Muscle layer of colon (tissue), 2 donors: ENCODE measurements around the gene NENF.

ENCODE experiments used
- H3K27ac ChIP-seq: one replicate; pipeline ENCODE4 v1.7.0; 2013; ENCODE audit warnings: low read depth, mild to moderate bottlenecking, low read length, moderate library complexity
- H3K27me3 ChIP-seq, 2 donors: one replicate each; pipeline ENCODE4 v1.7.0; 2013; ENCODE audit warnings: low read length in 2 of 2, mild to moderate bottlenecking in 2 of 2; ENCODE audit not compliant: insufficient read depth in 2 of 2, control insufficient read depth in 1 of 2
- H3K36me3 ChIP-seq: one replicate; pipeline ENCODE4 v1.7.0; 2013; ENCODE audit warnings: mild to moderate bottlenecking, low read length; ENCODE audit not compliant: insufficient read depth
- H3K4me1 ChIP-seq: one replicate; pipeline ENCODE4 v1.7.0; 2013; ENCODE audit warnings: mild to moderate bottlenecking, low read length; ENCODE audit not compliant: insufficient read depth
- H3K4me3 ChIP-seq, 2 donors: one replicate each; pipeline ENCODE4 v1.7.0; 2013; ENCODE audit warnings: low read length in 2 of 2, low read depth in 1 of 2, mild to moderate bottlenecking in 1 of 2, moderate library complexity in 1 of 2
- H3K9ac ChIP-seq: one replicate; pipeline ENCODE4 v1.7.0; 2013; ENCODE audit warnings: low read length
- H3K9me3 ChIP-seq: one replicate; pipeline ENCODE4 v1.7.0; 2013; ENCODE audit warnings: mild to moderate bottlenecking, low read length
- donor health status: abdominal sarcoma.
- donor health status: Adenocarcinoma of cecum.

Gene NENF

DNA sequence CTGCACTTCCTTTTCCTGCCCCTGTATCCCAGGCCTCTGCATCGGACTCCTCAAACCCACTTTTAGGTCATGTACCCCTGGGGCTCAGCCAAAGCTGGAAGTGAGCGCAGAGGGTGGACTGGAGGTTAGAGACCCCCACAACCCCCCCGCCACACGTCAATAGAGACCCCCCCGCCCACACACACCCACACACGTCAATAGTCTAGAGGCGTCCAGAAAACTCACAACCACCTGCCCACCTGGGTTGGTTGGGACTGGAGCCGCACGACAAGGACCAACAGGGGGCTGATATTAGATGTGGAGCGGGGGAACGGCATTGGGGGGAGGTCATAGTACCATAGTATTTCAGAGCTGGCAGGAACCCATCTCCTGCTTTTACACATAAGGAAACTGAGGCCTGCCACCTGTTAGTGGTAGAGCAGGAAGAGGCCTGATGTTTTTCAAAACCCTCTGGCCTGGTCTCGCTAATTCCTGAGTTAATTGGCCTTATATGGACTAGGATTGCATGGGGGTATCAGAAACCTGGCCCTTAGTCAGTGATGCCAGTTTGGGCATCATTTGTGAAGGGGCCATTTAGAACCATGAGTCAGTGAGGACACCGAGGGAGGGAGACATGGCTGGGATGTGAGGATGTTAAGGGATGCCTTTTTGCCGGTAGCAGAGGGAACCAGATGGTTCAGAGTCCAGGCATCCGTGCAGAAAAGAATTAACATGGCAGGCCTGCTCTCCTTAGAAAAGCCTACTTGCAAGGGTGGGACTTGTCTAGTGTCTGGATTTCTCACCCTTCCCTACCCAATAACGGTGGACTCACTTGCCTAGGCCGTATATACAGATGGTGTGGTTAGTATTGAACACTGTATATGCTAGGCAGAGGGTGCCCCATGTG is 1.1 kb downstream of the NENF start:
- Histone ChIP-seq H3K36me3 (no peaks in the 10 kb centered on the region), H3K4me3 (peak overlapping the region; percentile 71 to 78), H3K9me3 (no peaks in the 10 kb centered on the region), H3K27ac (peak overlapping the region; percentile 85), H3K9ac (peak overlapping the region; percentile 85), H3K27me3 (no peaks in the 10 kb centered on the region), H3K4me1 (peaks cover 14% of the 10 kb centered on the region)

DNA sequence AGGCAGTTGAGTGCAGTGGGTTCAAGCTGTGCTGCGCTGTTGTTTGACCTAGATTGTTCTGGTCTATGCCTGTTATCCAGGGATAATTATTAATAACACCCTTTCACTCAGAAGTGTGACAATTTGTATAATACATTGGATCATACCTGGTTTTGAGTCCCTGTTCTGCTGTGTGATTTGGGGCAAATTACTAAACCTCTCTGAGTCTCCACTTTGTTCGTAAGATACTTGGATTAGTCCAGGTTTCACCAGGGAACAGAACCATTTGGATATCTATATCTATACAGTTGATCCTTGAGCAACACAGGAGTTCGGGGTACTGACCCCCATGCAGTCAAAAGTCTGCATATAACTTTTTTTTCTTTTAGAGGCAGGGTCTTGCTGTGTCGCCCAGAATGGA is 2.3 kb downstream of the NENF start:
- Histone ChIP-seq H3K9ac (no peak overlapping the region), H3K4me1 (peaks cover 14% of the 10 kb centered on the region), H3K27me3 (no peaks in the 10 kb centered on the region), H3K36me3 (no peaks in the 10 kb centered on the region), H3K9me3 (no peaks in the 10 kb centered on the region), H3K4me3 (no peak overlapping the region), H3K27ac (no peak overlapping the region)

DNA sequence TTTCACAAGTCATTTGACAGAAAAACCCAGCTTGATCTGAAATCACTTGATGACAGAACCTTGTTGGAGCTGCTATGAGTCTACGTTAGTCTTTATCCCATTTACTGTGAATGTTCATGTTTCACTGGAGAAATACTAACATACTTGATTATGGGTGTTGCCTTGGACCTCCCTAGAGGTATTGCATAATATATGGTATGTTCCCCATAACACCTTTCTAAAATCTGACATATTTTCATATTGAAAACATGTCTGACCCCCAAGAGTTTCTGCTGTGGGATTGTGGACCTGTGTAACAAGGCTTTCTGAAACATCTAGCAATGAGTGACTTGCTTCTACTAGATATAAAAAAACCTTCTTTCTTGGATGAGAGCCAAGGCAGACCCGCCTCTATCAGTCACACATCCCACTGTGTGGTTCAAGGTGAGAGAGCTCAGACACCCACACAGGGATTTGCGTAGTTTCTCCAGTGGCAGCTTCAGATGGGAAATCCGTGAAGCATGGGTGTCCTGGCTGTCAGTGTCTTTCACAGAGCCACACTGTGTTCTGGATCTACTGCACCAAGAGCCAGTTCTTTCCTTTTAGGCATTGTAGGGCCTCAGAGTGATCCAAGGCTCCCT is 4.6 kb downstream of the NENF start:
- Histone ChIP-seq H3K27me3 (no peaks in the 10 kb centered on the region), H3K9me3 (no peaks in the 10 kb centered on the region), H3K4me1 (peaks cover 15% of the 10 kb centered on the region), H3K27ac (no peak overlapping the region), H3K36me3 (no peaks in the 10 kb centered on the region), H3K4me3 (no peak overlapping the region), H3K9ac (no peak overlapping the region)

DNA sequence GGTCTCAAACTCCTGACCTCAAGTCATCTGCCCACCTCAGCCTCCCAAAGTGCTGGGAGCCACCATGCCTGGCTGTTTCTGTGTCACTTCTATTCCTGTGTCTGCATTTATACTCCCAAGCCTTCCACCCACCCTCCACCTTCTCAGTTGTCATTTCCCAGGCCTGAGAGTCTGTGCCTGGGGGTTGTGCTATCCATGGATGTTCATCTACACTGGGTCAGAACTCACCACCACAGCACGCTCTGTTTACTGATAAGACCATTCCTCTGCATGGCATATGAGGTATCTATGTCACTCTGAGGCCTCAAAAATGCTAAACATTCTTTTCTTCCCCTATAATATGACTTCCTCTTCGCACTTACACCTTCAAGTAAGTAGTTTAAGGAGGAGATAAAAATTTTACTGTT is 6.1 kb downstream of the NENF start:
- Histone ChIP-seq H3K27me3 (no peaks in the 10 kb centered on the region), H3K4me3 (no peak overlapping the region), H3K4me1 (peaks cover 8% of the 10 kb centered on the region), H3K36me3 (no peaks in the 10 kb centered on the region), H3K9ac (no peak overlapping the region), H3K27ac (no peak overlapping the region), H3K9me3 (no peaks in the 10 kb centered on the region)

DNA sequence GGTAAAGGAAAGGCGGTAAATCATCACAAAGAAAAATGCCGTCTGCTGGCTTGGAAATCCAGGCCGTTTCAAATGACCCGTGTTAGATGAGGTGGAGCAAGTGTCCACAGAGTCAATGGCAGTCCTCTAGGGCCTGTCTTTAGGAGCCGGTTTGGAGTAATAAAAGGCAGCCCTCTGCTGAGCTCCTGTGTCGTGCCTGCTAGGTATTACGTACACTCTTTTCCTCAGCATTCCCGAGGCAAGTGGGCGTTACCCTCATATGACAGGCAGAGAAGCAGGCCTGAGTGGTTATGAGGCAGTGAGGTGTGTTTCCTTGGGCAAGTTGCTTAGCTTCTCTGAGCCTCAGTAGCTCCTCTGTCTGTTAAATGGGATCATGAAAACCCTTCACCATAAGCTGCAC is 7.7 kb downstream of the NENF start:
- peaks cover 3% of the 10 kb centered on the region for H3K4me1 ChIP-seq
- H3K36me3 ChIP-seq = peaks cover 9% of the 10 kb centered on the region

DNA sequence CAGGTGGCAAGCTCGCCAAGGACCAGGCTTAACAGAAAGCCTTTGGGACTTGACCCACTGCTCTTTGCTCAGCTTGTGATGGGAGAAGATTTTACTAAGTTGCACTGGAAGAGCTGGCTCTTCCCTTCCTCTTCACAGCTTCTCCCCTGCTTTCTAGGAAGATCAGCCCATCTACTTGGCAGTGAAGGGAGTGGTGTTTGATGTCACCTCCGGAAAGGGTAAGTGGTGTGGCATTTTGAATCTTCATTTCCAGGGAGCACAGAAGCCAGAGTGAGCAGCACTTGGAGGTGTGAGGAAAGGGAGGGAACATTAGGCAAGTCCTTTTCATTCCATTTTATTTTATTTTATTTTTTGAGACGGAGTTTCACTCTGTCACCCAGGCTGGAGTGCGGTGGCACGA is 9.7 kb downstream of the NENF start:
- no peak overlapping the region for H3K27ac ChIP-seq
- no peaks in the 10 kb centered on the region for H3K27me3 ChIP-seq
- no peak overlapping the region for H3K9ac ChIP-seq
- H3K36me3 ChIP-seq = peaks cover 26% of the 10 kb centered on the region
- H3K4me3 ChIP-seq = no peak overlapping the region
- H3K4me1 ChIP-seq = peaks cover 3% of the 10 kb centered on the region
- no peaks in the 10 kb centered on the region for H3K9me3 ChIP-seq

More for the DNA sequence above, 7.7 kb downstream of the NENF start:
- Histone ChIP-seq H3K9ac (no peak overlapping the region), H3K9me3 (no peaks in the 10 kb centered on the region), H3K4me3 (no peak overlapping the region), H3K27ac (no peak overlapping the region), H3K27me3 (no peaks in the 10 kb centered on the region)

DNA sequence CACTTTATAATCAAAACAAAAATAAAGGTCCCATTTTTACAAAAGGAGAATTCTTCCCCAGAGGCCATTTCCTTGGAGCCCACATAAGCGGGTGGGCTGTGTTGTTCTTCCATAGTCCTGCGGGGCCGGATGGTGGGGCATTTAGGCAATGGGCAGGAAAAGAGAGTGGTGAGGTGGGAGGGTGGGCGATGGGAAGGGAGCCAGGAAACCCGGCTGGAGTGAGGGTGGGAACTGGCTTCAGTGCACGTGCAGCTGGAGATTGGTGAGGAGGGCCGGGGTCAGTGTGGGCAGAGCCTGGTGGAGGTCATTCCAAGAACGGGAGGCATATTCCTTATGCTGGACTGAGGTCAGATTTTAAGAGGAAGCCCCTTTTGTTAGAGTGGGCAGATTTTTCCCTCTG is 13.6 kb downstream of the NENF start:
- Histone ChIP-seq H3K9me3 (no peaks in the 10 kb centered on the region), H3K27ac (no peak overlapping the region), H3K4me3 (no peak overlapping the region), H3K9ac (no peak overlapping the region), H3K4me1 (no peaks in the 10 kb centered on the region), H3K36me3 (peaks cover 26% of the 10 kb centered on the region), H3K27me3 (no peaks in the 10 kb centered on the region)

DNA sequence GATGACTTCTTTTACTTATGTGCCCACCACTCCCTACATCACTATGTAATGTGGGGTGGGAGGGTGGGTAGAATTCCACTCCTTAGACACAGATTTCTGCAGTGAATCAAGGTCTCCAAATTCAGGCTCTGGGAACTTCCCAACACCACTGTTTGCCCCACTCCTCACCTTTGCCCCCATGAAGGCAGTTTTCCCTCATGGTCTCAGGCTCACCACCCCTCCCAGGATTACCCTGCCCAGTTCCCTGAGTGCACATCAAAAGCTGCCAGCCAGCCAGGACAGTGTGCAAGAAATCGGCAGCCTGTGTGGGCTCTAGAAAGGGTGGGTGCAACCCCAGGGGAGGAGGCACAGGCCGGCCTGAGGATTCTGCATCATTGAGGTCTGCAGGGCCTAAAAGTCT is 14.8 kb downstream of the NENF start:
- Histone ChIP-seq H3K27ac (no peak overlapping the region), H3K4me3 (no peak overlapping the region), H3K9ac (no peak overlapping the region), H3K4me1 (peaks cover 4% of the 10 kb centered on the region), H3K27me3 (no peaks in the 10 kb centered on the region), H3K9me3 (no peaks in the 10 kb centered on the region), H3K36me3 (peaks cover 26% of the 10 kb centered on the region)

DNA sequence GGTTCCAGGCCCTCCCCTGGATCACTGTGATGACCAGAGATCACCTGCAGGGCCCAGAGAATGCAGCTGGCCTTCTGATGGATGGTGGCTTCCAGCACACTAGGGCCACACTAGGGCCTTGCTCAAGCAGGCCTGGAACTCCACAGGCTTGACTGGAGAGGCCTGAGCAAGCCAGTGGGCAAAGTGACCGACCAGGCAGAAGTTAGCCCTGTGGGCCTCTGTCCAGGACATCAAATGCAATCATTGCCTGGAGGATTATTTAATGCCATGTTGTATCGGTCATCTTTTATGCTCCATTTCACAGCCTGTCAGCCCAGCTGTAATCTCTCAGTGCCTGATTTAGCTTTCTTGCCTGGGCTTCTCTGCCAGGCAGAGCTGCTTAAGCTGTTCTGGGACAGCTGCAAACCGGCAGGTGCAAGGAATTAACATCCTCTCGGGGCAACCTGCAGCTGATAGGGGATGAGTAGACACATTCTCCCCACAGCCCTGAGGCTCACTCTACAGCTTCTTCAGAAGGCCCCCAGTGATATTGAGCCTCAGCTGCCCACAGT is 17.7 kb downstream of the NENF start:
- Histone ChIP-seq H3K27ac (no peak overlapping the region), H3K4me1 (peaks cover 16% of the 10 kb centered on the region), H3K9me3 (no peaks in the 10 kb centered on the region), H3K36me3 (peaks cover 16% of the 10 kb centered on the region), H3K4me3 (no peak overlapping the region), H3K9ac (no peak overlapping the region), H3K27me3 (no peaks in the 10 kb centered on the region)

DNA sequence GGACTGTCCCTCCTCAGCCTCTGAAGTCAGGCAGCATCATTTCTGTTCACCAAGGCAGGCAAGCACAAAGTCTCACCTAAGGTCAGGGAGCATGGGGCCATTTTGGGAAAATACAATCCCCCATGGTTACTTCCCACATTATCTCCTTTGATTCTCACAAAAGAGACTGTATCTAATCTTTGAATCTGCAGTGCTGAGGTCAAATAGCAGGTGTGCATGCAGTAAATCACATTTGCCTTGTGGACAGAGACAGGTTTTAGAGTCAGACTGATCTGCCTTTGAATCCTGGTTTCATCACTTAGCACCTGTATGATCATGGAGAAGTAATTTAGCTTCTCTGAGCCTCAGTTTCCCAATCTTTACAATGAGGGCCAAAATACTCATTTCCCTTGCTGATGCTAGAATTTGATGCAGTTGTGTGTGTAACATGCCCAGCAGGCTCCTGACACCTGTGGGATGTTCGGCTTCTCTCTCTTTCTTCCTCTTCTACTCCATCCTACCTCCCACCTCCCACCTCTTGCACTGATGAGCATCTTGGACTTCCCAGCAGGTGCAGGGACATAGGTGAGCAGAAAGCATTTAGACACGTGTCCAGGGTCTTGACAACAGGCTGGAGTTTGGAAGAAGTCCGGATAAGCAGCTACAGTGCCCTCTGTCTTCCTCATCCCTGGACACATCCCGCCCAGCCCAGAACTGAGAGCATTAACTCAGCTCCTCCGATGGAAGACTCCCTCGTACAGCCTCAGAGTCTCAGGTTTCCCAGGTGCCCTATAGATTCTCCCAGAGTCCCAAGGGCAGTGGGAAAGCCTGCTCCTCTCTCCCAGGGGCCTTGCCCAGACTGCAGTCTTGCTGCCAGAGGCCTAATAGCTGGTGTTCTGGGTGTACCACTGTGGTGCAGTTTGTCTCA is 18.9 kb downstream of the NENF start:
- Histone ChIP-seq H3K4me3 (no peak overlapping the region), H3K9me3 (no peaks in the 10 kb centered on the region), H3K36me3 (peaks cover 4% of the 10 kb centered on the region), H3K27me3 (no peaks in the 10 kb centered on the region), H3K4me1 (peaks cover 16% of the 10 kb centered on the region), H3K27ac (no peak overlapping the region), H3K9ac (no peak overlapping the region)
